ENCODE results near the gene BCL3.
A peak's percentile ranks its signal among the peaks of the same experiment; 100 is the strongest.

BCL3 gene

DNA sequence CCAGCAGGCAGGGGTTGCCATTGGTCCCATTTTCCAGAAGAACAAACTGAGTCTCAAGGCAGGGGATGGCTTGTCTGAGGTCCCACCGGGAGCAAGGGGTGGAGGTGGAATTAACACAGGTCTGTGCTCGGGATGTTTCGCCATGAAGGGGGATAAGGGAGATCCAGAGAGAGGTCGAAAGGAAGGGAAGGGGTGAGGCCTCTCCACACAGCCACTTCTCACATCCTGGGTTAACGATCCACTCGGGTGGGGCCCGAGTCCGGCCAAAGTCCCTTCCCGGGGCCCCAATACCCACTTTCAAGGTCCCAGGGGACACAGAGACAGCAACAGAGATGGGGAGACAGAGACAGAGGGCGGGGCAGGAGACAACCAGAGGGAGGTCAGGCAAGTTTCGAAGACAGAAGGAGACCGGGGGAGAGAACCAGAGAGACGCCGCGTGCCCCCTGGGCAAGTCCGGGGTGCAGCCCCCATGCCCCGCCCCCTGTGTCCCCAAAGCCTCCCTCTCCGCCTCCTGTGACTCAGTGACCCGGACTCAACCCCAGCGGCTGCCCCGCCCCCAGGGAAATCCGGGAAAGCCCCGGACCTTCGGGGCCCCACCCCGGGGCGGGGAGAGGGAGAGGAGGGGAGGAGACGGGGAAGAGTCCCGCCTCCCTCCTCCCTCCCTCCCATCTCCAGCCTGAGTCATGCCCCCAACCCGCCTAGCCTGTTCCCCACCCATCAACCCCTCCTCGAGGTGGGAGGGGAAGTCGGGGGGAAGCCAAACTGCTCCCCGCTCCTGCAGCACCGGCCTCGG, 1.4 kb upstream of the BCL3 start:
- TF ChIP-seq, protein P1, sequence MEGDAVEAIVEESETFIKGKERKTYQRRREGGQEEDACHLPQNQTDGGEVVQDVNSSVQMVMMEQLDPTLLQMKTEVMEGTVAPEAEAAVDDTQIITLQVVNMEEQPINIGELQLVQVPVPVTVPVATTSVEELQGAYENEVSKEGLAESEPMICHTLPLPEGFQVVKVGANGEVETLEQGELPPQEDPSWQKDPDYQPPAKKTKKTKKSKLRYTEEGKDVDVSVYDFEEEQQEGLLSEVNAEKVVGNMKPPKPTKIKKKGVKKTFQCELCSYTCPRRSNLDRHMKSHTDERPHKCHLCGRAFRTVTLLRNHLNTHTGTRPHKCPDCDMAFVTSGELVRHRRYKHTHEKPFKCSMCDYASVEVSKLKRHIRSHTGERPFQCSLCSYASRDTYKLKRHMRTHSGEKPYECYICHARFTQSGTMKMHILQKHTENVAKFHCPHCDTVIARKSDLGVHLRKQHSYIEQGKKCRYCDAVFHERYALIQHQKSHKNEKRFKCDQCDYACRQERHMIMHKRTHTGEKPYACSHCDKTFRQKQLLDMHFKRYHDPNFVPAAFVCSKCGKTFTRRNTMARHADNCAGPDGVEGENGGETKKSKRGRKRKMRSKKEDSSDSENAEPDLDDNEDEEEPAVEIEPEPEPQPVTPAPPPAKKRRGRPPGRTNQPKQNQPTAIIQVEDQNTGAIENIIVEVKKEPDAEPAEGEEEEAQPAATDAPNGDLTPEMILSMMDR (IDR thresholded peaks at IDR 0.05; ENCODE audit: control insufficient read depth, insufficient read depth, low read depth, low read length, missing control alignments): no peak
- peak; percentile 87 for DNase-seq (ENCODE audit: low read depth)
- H3K4me3 ChIP-seq (ENCODE audit: control insufficient read depth, low read depth, low read length): peak overlapping the region; percentile 49

DNA sequence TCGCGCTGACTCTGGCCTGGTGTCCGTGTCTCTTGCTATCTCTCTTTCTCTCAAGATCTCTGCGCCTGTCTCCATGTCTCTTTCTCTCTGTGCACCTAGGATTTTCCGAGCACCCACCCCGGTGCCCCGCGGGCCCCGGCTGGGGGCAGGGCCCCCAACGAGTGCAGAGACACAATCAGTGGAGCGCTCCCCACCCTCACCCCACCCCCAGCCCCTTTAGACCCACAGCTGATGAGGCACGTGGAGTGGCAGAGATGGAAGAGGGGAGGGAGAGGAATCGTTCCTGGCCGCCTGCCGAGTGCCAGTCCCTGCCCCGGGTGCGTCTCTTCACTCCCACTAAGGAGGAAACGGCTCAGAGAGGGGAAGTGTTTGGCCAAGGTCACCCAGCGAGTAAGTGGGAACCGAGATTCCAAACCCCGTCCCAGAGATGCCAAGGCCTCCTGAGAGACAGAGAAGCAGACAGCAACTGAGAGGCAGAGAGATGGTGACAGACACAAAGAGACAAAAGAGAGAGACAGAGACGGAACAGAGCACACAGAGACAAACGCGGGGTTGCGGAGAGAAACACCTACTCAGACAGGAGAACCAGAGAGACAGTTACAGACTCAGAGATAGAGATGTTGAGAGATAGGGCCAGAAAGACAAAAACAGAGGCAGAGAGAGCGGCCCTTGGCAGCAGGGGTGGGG, 626 bp upstream of the BCL3 start:
- peak overlapping the region; percentile 49 for H3K4me3 ChIP-seq (ENCODE audit: control insufficient read depth, low read depth, low read length)
- no peak for DNase-seq (ENCODE audit: low read depth)
- TF ChIP-seq, protein P1 (IDR thresholded peaks at IDR 0.05; ENCODE audit: control insufficient read depth, insufficient read depth, low read depth, low read length, missing control alignments): no peak

GRCh38 chr19:44749292-44749691, 784 bp downstream of the BCL3 start:
- peak overlapping the region; percentile 70 for H3K4me3 ChIP-seq (ENCODE audit: control insufficient read depth, low read depth, low read length)
- no peak for DNase-seq (ENCODE audit: low read depth)
- TF ChIP-seq, protein P1 (IDR thresholded peaks at IDR 0.05; ENCODE audit: control insufficient read depth, insufficient read depth, low read depth, low read length, missing control alignments): no peak

DNA sequence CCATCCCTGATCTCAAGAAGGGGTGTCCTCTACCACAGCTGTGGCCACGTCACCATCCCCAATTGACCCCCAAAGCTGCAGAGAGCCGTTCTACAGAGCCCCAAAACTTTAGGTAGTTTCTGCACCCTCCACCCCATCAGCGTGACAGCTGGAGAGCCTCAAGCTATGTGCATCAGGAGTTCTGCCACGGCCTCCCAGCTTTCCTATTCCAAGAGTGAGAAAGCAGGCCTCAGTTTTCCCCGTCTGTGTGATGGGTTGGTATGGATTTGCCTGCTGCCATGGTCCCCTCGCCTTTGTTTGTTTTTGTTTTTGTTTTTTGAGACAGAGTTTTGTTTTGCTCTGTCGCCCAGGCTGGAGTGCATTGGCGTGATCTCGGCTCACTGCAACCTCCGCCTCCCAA, 1.5 kb downstream of the BCL3 start:
- TF ChIP-seq, protein P1 (IDR thresholded peaks at IDR 0.05; ENCODE audit: control insufficient read depth, insufficient read depth, low read depth, low read length, missing control alignments): no peak
- DNase-seq (ENCODE audit: low read depth): no peak

GRCh38 chr19:44752123-44752815, 3.8 kb downstream of the BCL3 start:
- H3K4me3 ChIP-seq (ENCODE audit: control insufficient read depth, low read depth, low read length): no peak overlapping the region
- TF ChIP-seq, protein P1 (IDR thresholded peaks at IDR 0.05; ENCODE audit: control insufficient read depth, insufficient read depth, low read depth, low read length, missing control alignments): no peak
- DNase-seq (ENCODE audit: low read depth): no peak

More for the DNA sequence above, 1.5 kb downstream of the BCL3 start:
- H3K4me3 ChIP-seq (ENCODE audit: control insufficient read depth, low read depth, low read length): peak overlapping the region; percentile 70

GRCh38 chr19:44752816-44753625, 4.5 kb downstream of the BCL3 start:
- DNase-seq (ENCODE audit: low read depth): peak; percentile 92
- TF ChIP-seq, protein P1 (IDR thresholded peaks at IDR 0.05; ENCODE audit: control insufficient read depth, insufficient read depth, low read depth, low read length, missing control alignments): peak; percentile 5
- peak overlapping the region; percentile 31 for H3K4me3 ChIP-seq (ENCODE audit: control insufficient read depth, low read depth, low read length)
